Measurements from ENCODE around the gene CBS. TPM values are rescaled to one million over a fixed set of nuclear protein-coding genes. Genes with fewer than 3 reads are reported as not detected.

Gene CBS
- total RNA-seq, 2 experiments from 2014 or later = 0.19 to 0.39 TPM

- no peak overlapping the region for H3K4me3 ChIP-seq (ENCODE audit: low read length)
- H3K27ac ChIP-seq (ENCODE audit: low read depth in 1 of 2, low read length in 2 of 2) = no peak overlapping the region
- peaks cover 84% of the 10 kb centered on the region for H3K36me3 Mint-ChIP-seq (ENCODE audit: low read depth)
- peaks cover 78% of the 10 kb centered on the region for H3K36me3 ChIP-seq (ENCODE audit: insufficient read depth, low read length)
- H3K9me3 ChIP-seq (ENCODE audit: control insufficient read depth in 1 of 2, insufficient read depth in 1 of 2, low read length in 2 of 2) = no peaks in the 10 kb centered on the region
- no peaks in the 10 kb centered on the region for H3K27me3 Mint-ChIP-seq
- DNase-seq (no peak), ATAC-seq (ENCODE audit: poor library complexity) (no peak)
- TF ChIP-seq CTCF (IDR thresholded peaks at IDR 0.05) = no peak
- no peak overlapping the region for H3K4me3 Mint-ChIP-seq
- H3K27me3 ChIP-seq (ENCODE audit: control insufficient read depth in 1 of 2, insufficient read depth in 2 of 2, low read length in 2 of 2) = no peaks in the 10 kb centered on the region
- ChIA-PET CTCF (no interaction called here), POLR2A (no interaction called here)
- no peaks in the 10 kb centered on the region for H3K9me3 Mint-ChIP-seq
- H3K27ac Mint-ChIP-seq = no peak overlapping the region
- intact Hi-C loops (cut with DNase I, micrococcal nuclease) = no loop called here
- no peaks in the 10 kb centered on the region for H3K4me1 Mint-ChIP-seq (ENCODE audit: low read depth)
- H3K4me1 ChIP-seq (ENCODE audit: insufficient read depth, low read length) = no peaks in the 10 kb centered on the region
These were observed 54.4 kb downstream of the CBS start for GRCh38 chr21:43021191-43021590.

GRCh38 chr21:43020771-43021170 lies 54.9 kb downstream of the CBS start:
- Histone ChIP-seq H3K27me3 (ENCODE audit: control insufficient read depth in 1 of 2, insufficient read depth in 2 of 2, low read length in 2 of 2) (no peaks in the 10 kb centered on the region), H3K36me3 (ENCODE audit: insufficient read depth, low read length) (peaks cover 80% of the 10 kb centered on the region), H3K27ac (ENCODE audit: low read depth in 1 of 2, low read length in 2 of 2) (no peak overlapping the region), H3K9me3 (ENCODE audit: control insufficient read depth in 1 of 2, insufficient read depth in 1 of 2, low read length in 2 of 2) (no peaks in the 10 kb centered on the region), H3K4me3 (ENCODE audit: low read length) (no peak overlapping the region), H3K4me1 (ENCODE audit: insufficient read depth, low read length) (no peaks in the 10 kb centered on the region)
- ATAC-seq (ENCODE audit: poor library complexity) (no peak), DNase-seq (no peak)
- Mint-ChIP-seq H3K9me3 (no peaks in the 10 kb centered on the region), H3K4me3 (no peak overlapping the region), H3K27me3 (no peaks in the 10 kb centered on the region), H3K27ac (no peak overlapping the region), H3K4me1 (ENCODE audit: low read depth) (no peaks in the 10 kb centered on the region), H3K36me3 (ENCODE audit: low read depth) (peaks cover 86% of the 10 kb centered on the region)
- intact Hi-C loops (cut with DNase I, micrococcal nuclease) = no loop called here
- CTCF ChIA-PET = no interaction called here
- POLR2A ChIA-PET = no interaction called here
- TF ChIP-seq CTCF (IDR thresholded peaks at IDR 0.05) = no peak

GRCh38 chr21:43020177-43020576 lies 55.5 kb downstream of the CBS start:
- no peaks in the 10 kb centered on the region for H3K27me3 Mint-ChIP-seq
- H3K27me3 ChIP-seq (ENCODE audit: control insufficient read depth in 1 of 2, insufficient read depth in 2 of 2, low read length in 2 of 2) = no peaks in the 10 kb centered on the region
- H3K4me3 ChIP-seq (ENCODE audit: low read length) = no peak overlapping the region
- H3K4me3 Mint-ChIP-seq = no peak overlapping the region
- H3K27ac ChIP-seq (ENCODE audit: low read depth in 1 of 2, low read length in 2 of 2) = no peak overlapping the region
- no peak overlapping the region for H3K27ac Mint-ChIP-seq
- no peaks in the 10 kb centered on the region for H3K4me1 ChIP-seq (ENCODE audit: insufficient read depth, low read length)
- no peaks in the 10 kb centered on the region for H3K4me1 Mint-ChIP-seq (ENCODE audit: low read depth)
- TF ChIP-seq CTCF (IDR thresholded peaks at IDR 0.05) = no peak
- H3K9me3 Mint-ChIP-seq = no peaks in the 10 kb centered on the region
- DNase-seq (no peak), ATAC-seq (ENCODE audit: poor library complexity) (no peak)
- H3K9me3 ChIP-seq (ENCODE audit: control insufficient read depth in 1 of 2, insufficient read depth in 1 of 2, low read length in 2 of 2) = no peaks in the 10 kb centered on the region
- ChIA-PET POLR2A (no interaction called here), CTCF (no interaction called here)
- H3K36me3 Mint-ChIP-seq (ENCODE audit: low read depth) = peaks cover 86% of the 10 kb centered on the region
- intact Hi-C loops (cut with DNase I, micrococcal nuclease) = no loop called here
- H3K36me3 ChIP-seq (ENCODE audit: insufficient read depth, low read length) = peaks cover 74% of the 10 kb centered on the region

Data from CD4-positive, alpha-beta T cell (primary cell).